Glomerular endothelial cell (primary cell): Measurements from ENCODE around the gene SEMA4G. TPM values are rescaled to one million over a fixed set of nuclear protein-coding genes. Genes with fewer than 3 reads are reported as not detected.

Experiments used
- DNase-seq: peaks from one replicate; pipeline ENCODE4 v3.0.0-alpha.2; 2011; ENCODE audit warnings: low read depth, low spot score; ENCODE audit errors: extremely low read depth
- total RNA-seq: library from RNA; depleted of rRNA; stranded (reverse); fragments of >200 nt; gene quantifications from 2 replicates; pipeline ENCODE4 v1.2.3, GENCODE V29; 2015

SEMA4G gene
- total RNA-seq, 1 donor from 2014 or later: 6.9 TPM

GRCh38 chr10:101005869-101006567 lies 36.7 kb downstream of the SEMA4G start:
- DNase-seq: no peak

DNA sequence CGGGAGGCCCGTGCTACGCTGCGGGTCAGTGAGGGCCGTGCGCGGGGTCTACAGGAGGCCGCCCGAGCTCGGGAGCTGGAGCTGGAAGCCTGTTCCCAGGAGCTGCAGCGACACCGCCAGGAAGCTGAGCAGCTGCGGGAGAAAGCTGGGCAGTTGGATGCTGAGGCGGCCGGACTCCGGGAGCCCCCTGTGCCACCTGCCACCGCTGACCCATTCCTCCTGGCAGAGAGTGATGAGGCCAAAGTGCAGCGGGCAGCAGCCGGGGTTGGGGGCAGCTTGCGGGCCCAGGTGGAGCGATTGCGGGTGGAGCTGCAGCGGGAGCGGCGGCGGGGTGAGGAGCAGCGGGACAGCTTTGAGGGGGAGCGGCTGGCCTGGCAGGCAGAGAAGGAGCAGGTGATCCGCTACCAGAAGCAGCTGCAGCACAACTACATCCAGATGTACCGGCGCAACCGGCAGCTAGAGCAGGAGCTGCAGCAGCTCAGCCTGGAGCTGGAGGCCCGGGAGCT lies 37.3 kb downstream of the SEMA4G start:
- DNase-seq: no peak

DNA sequence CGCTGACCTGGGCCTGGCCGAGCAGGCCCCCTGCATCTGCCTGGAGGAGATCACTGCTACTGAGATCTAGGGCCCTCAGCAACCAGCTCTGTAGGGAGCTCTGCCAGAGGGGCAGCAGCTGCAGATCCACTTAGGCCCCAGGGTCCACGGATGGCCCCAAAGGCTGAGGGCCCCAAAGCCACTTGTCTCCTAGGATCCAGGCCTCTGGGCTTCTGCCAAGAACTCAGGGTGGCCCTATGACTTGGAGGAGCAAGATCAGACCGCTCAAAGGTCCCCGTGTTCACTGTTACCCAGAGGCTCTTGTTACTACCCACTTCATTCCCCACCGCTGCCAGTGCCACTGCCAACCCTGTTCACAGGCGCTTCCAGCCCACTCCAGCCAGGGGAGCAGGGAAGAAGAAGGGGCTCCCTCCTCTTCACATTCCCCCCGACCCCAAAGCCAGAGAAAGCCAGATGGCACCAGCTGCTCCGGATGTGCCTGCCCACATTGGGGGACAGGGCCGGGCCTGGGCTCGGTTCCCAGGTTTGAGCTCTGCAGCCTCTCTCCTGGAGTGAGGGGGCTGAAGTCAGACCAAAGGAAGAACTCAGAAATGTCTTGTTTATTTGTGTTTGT lies 37.9 kb downstream of the SEMA4G start:
- DNase-seq: no peak

- no peak for DNase-seq
Measured at GRCh38 chr10:101007915-101008822, 38.9 kb downstream of the SEMA4G start.

- DNase-seq: no peak
Measured at GRCh38 chr10:101008823-101009423, 39.6 kb downstream of the SEMA4G start.

- DNase-seq: no peak
Measured at GRCh38 chr10:101010329-101010728, 41.0 kb downstream of the SEMA4G start.

GRCh38 chr10:101011517-101012423 lies 42.5 kb downstream of the SEMA4G start:
- DNase-seq: no peak

GRCh38 chr10:101012525-101013364 lies 43.4 kb downstream of the SEMA4G start:
- DNase-seq: peak; percentile 84

- DNase-seq: no peak
Measured at GRCh38 chr10:101013365-101013825, 44.1 kb downstream of the SEMA4G start.

DNA sequence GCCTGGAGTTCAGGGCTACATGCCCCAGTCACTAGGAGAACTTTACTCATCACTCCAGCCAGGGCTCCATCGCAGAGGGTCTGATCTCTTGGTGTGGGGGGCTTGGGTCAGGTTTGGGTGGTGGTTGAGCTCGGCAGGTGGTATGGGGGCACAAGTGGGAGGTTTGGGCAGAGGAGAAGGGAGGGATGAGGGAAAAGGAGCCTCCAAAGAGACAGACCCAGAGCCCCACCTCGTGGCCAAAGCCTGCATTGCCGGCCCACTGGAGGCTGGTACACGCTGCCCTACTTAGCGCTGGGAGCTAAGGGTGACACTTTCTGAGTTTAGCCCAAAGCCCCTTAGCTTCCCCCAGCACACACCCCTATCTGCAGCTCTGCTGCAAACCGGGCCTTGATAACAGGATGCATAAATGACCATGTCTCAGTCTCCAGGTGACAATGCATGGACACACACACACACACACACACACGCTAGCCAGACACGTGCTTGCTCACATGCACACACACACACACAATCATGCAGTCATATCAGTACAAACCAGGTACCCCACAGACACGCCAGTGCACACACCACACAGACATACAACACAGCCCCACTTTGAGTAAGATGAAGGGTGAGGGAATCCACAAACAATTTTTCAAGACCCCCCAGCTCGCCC lies 45.1 kb downstream of the SEMA4G start:
- no peak for DNase-seq

DNA sequence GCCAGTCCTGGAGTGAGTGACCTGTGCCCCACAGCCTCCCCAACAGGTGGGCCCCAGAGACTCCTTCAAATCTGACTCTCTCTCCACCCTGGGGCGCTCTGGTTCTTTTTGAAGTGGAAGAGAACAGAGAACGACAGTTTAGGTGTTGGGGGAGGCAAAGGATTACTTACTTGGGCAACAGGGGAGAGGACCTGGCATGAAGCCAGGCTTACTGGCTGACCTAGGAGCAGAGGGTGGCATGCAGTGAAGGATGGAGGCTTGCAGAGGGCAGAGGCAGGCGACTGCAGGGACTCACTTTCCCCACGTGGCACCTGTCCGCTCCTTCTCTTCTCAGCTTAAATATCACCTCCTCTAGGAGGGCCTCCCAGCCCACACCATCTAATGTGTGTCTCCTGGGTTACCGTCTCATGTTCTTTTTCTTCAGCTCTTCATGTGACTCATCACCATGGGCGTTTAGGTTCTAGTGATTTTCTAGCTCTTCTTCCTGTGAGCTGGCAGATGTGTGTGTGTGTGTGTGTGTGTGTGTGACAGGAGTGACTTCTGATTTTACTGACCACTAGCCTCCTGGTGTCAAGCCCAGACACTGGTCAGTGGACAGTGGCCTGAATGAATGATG lies 45.8 kb downstream of the SEMA4G start:
- no peak for DNase-seq

DNA sequence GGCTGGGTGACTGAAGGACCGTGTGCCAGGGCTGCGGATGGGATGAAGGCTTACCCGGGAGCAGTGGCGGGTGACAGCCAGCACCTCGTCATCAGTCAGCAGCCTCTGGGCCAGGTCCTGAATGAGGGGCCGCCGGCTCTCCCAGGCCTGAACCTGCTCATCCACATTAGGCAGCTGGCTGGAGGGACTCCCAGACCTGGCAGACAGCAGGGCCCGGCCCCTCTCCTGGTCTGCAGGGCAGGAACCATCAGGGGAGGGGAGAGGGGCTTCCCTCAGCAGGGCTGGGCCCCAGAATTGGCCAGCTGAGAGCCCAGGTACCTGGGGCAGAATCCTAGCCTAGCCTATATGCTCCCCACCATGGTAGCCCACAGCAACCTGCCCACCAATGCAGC lies 46.3 kb downstream of the SEMA4G start:
- DNase-seq: no peak

DNA sequence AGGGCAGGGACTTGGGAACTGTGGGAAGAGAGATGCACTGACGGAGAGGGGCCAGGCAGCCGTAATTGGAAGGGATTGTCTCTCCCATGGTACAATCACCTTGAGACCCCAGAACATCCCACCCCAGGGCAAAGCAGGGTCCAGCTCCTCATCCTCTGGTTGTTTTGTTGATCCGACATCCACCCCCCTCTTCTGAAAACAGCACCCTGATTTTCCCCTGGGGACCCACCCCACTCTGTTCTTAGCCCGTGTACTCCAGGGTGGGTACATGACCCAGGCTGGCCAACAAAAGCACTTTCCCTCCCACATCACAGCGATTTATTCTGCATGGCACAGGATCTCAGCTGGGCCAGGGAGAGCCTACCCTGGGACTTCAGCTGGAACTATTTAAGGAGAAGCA lies 47.5 kb downstream of the SEMA4G start:
- DNase-seq: no peak

- DNase-seq: no peak
Measured at GRCh38 chr10:101018118-101018599, 48.9 kb downstream of the SEMA4G start.

DNA sequence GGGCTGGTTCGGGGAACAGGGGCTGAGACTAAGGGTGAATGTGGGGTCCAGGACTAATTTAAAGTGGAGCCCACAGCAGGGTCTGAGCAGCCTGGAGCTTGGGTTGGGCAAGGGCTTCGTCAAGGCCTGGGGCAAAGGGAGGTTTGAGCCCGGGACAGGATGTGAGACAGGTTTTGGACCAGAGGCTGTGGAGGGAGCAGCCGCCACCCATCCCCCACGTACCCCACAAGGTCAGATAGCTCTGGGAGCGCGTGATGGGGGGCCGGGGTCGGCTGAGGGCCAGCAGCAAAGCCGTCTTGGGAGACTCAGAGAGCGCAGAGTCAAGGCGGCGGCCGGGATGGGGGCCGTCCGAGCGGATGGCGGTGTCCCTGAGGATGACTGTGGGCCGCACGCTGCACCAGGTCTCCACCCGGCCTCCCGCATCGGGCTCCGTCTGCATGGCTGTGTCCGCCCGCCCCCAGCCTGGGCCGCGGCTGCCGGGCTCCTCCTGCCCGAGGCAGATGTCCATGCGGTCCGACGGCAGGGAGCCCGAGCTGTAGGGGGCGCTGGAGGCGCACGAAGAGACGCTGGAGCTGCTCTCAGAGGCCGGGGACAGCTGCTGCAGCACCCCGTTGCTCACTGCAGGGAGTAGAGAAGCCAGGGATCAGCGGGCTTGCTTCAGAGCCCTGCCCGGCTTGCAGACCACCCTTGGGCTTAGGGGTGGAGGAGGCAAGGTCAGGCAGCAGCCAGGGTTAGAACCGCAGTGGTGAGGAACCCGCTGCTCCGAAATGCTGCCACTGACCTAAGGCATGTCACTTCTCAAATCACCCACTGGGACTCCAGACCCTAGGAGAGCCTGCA lies 49.5 kb downstream of the SEMA4G start:
- DNase-seq: no peak
